Endothelial cell of umbilical vein (primary cell): Measurements from ENCODE around the gene MESP1. TPM values are rescaled to one million over a fixed set of nuclear protein-coding genes. Genes with fewer than 3 reads are reported as not detected.

ENCODE experiments used
- BruUV-seq: library from RNA; stranded (reverse); fragments of 400-500 nt; replicated peaks from 2 replicates; lab custom pipeline; 2021; lab: Mats Ljungman, UMichigan
- CTCF ChIA-PET: fragments of 300-600, 350-600 bp; sonication (Branson Sonifier 250); formaldehyde crosslinking; loops from one replicate; lab custom pipeline; 2021; ENCODE audit warnings: antibody characterized with exemption, inconsistent platforms; lab: Charles Lee
- POLR2A ChIA-PET: fragments of 300-600, 350-600 bp; sonication (Branson Sonifier 250); formaldehyde crosslinking; loops from one replicate; lab custom pipeline; 2021; ENCODE audit warnings: antibody characterized with exemption, inconsistent platforms; lab: Charles Lee
- DNase-seq: peaks from one replicate; pipeline ENCODE4 v3.0.0-alpha.2; 2011; ENCODE audit warnings: low read depth, low spot score
- FAIRE-seq: peaks from 2 replicates; lab custom pipeline; 2011; peaks lifted over from hg19 to GRCh38; lab: Jason Lieb, UNC
- H2AFZ ChIP-seq: 2 replicates; pipeline ENCODE4 v1.6.0; 2012; ENCODE audit warnings: low read depth, low read length, control low read depth, inconsistent platforms
- H3K27ac ChIP-seq: 2 replicates; pipeline ENCODE4 v1.5.1; 2011; ENCODE audit warnings: low read depth, mild to moderate bottlenecking, control low read depth, low read length, moderate library complexity; ENCODE audit not compliant: insufficient read depth
- H3K27me3 ChIP-seq, 2 experiments: 2 replicates each; pipeline versions ENCODE4 v1.6.0 to v1.6.1; 2011; ENCODE audit warnings: low read length in 2 of 2, mixed read lengths in 1 of 2; ENCODE audit not compliant: control insufficient read depth in 2 of 2, insufficient read depth in 2 of 2
- H3K36me3 ChIP-seq, 2 experiments: 2 replicates in 1 of 2; 3 replicates in 1 of 2; pipeline ENCODE4 v1.5.1; 2011; ENCODE audit warnings: low read length in 2 of 2, mild to moderate bottlenecking in 1 of 2, moderate library complexity in 1 of 2; ENCODE audit not compliant: control insufficient read depth in 2 of 2, insufficient read depth in 2 of 2; ENCODE audit errors: extremely low read depth in 1 of 2
- H3K4me1 ChIP-seq: 3 replicates; pipeline ENCODE4 v1.5.1; 2011; ENCODE audit warnings: mild to moderate bottlenecking, low read length; ENCODE audit not compliant: control insufficient read depth, insufficient read depth; ENCODE audit errors: extremely low read depth
- H3K4me2 ChIP-seq: 2 replicates; pipeline ENCODE4 v1.6.1; 2011; ENCODE audit warnings: low read length, control low read depth, mixed read lengths; ENCODE audit not compliant: insufficient read depth
- H3K4me3 ChIP-seq, 3 experiments: fragments of 200-600 bp in 1 of 3; sonication (generic), shearing (Covaris generic) in 1 of 3; replicated peaks in 1 of 3; 2 replicates each; pipeline ENCODE4 v1.5.1; 2011 to 2016; ENCODE audit warnings: control low read depth in 3 of 3, low read length in 3 of 3, mild to moderate bottlenecking in 2 of 3, inconsistent platforms in 1 of 3, low read depth in 1 of 3, moderate library complexity in 1 of 3; ENCODE audit not compliant: insufficient read depth in 1 of 3
- H3K79me2 ChIP-seq: 2 replicates; pipeline ENCODE4 v1.6.0; 2012; ENCODE audit warnings: low read length, inconsistent platforms; ENCODE audit not compliant: control insufficient read depth, insufficient read depth
- H3K9ac ChIP-seq: replicated peaks from 2 replicates; pipeline ENCODE3; 2011; ENCODE audit warnings: low read length, control low read depth; ENCODE audit not compliant: insufficient read depth; ENCODE audit errors: extremely low read depth
- H3K9me1 ChIP-seq: replicated peaks from 3 replicates; pipeline ENCODE4 v1.6.0; 2011; ENCODE audit warnings: mild to moderate bottlenecking, low read length; ENCODE audit not compliant: control insufficient read depth, insufficient read depth; ENCODE audit errors: extremely low read depth
- H3K9me3 ChIP-seq: replicated peaks from 2 replicates; pipeline ENCODE4 v1.5.1; 2012; ENCODE audit warnings: low read length, inconsistent platforms; ENCODE audit not compliant: control insufficient read depth, insufficient read depth
- H4K20me1 ChIP-seq: replicated peaks from 2 replicates; pipeline ENCODE3; 2011; ENCODE audit warnings: mild to moderate bottlenecking, low read length; ENCODE audit not compliant: control insufficient read depth, insufficient read depth; ENCODE audit errors: extremely low read depth
- CTCF ChIP-seq, 2 donors: IDR thresholded peaks; 1 replicate in 1 of 2; 2 replicates in 1 of 2; pipeline ENCODE4 v1.5.1; 2011; ENCODE audit warnings: low read length in 2 of 2, mild to moderate bottlenecking in 2 of 2, moderate library complexity in 2 of 2, control low read depth in 1 of 2, inconsistent platforms in 1 of 2, low read depth in 1 of 2; ENCODE audit not compliant: insufficient read depth in 1 of 2; ENCODE audit errors: extremely low read depth in 1 of 2
- EZH2 ChIP-seq: IDR thresholded peaks from 2 replicates; pipeline ENCODE4 v1.6.1; 2012; ENCODE audit warnings: borderline replicate concordance, low read depth, mild to moderate bottlenecking, moderate library complexity, low read length, inconsistent platforms; ENCODE audit not compliant: severe bottlenecking
- FOS ChIP-seq: IDR thresholded peaks from 2 replicates; pipeline ENCODE4 v1.6.1; 2011; ENCODE audit warnings: mild to moderate bottlenecking, low read length, moderate library complexity, borderline replicate concordance; ENCODE audit not compliant: insufficient read depth
- GATA2 ChIP-seq: IDR thresholded peaks from 2 replicates; pipeline ENCODE4 v1.7.0; 2011; ENCODE audit warnings: low read depth, mild to moderate bottlenecking, moderate library complexity, mixed read lengths, low read length; ENCODE audit not compliant: insufficient read length, insufficient read depth
- JUN ChIP-seq: IDR thresholded peaks from 2 replicates; pipeline ENCODE4 v1.6.1; 2011; ENCODE audit warnings: borderline replicate concordance, low read depth; ENCODE audit not compliant: insufficient read length, insufficient read depth
- MAX ChIP-seq: IDR thresholded peaks from 2 replicates; pipeline ENCODE4 v1.6.1; 2011; ENCODE audit not compliant: insufficient read depth, insufficient read length
- MYC ChIP-seq: IDR thresholded peaks from one replicate; pipeline ENCODE4 v1.6.1; 2011; ENCODE audit warnings: mild to moderate bottlenecking, low read depth, low read length
- POLR2A ChIP-seq: IDR thresholded peaks from 2 replicates; pipeline ENCODE4 v1.6.1; 2012; ENCODE audit warnings: low read depth, mild to moderate bottlenecking, control low read depth, low read length
- POLR2AphosphoS5 ChIP-seq: IDR thresholded peaks from 2 replicates; pipeline ENCODE4 v1.6.1; 2012; ENCODE audit warnings: low read depth, mild to moderate bottlenecking, control low read depth, low read length, moderate library complexity; ENCODE audit not compliant: insufficient read depth
- dilution Hi-C: fragments of 300-500 bp; cut with MboI; formaldehyde crosslinking; loops from one replicate; pipeline ENCODE4 v1.15.0; 2019; ENCODE audit warnings: low sequenced_read_pairs; ENCODE audit not compliant: extremely low pct_ligation_motif_present
- intact Hi-C: fragments of 100-400 bp; cut with micrococcal nuclease; formaldehyde crosslinking; loops from one replicate; pipeline ENCODE4 v1.10.0; 2022
- polyA plus RNA-seq, 4 experiments: library from polyadenylated mRNA; depleted of rRNA in 3 of 4; stranded (reverse) in 3 of 4; unstranded in 1 of 4; fragments of >200 nt; gene quantifications; 2 replicates each; pipeline versions ENCODE4 v1.2.1 to v1.2.3, GENCODE V29; 2011 to 2012; ENCODE audit warnings: missing spikeins in 1 of 4
- total RNA-seq: library from RNA; stranded (reverse); gene quantifications from 2 replicates; pipeline ENCODE4 v1.2.3, GENCODE V29; 2021

MESP1 gene
- total and polyA plus RNA-seq, 2 donors (not counting 3 experiments of a cell fraction or from before 2014, with no cell fraction given) = 0.68 to 1.7 TPM

GRCh38 chr15:89795996-89796395 is 44.9 kb upstream of the MESP1 start:
- Histone ChIP-seq H3K27ac (no peak overlapping the region), H3K9ac (no peak overlapping the region), H4K20me1 (no peaks in the 10 kb centered on the region), H3K9me1 (no peaks in the 10 kb centered on the region), H3K4me3 (no peak overlapping the region), H3K4me1 (peaks cover 19% of the 10 kb centered on the region), H3K4me2 (no peak overlapping the region), H3K79me2 (peaks cover 4% of the 10 kb centered on the region), H3K27me3 (no peaks in the 10 kb centered on the region), H3K9me3 (no peaks in the 10 kb centered on the region), H2AFZ (no peak overlapping the region), H3K36me3 (peaks cover 11 to 45% of the 10 kb centered on the region in 2 experiments)
- DNase-seq = no peak
- TF ChIP-seq EZH2 (no peak), MAX (no peak), FOS (no peak), MYC (no peak), POLR2AphosphoS5 (no peak), JUN (no peak), GATA2 (no peak), POLR2A (no peak), CTCF (IDR thresholded peaks at IDR 0.05; ENCODE audit: extremely low read depth in 1 of 2, insufficient read depth in 1 of 2, low read depth in 1 of 2, low read length in 2 of 2) (no peak)
- no TSS peak for BruUV-seq
- dilution Hi-C loops = no loop called here
- ChIA-PET POLR2A (interaction anchor here (1.5 kb wide), 1 partner anchor 54 kb away, joined by 3 read pairs; no protein-coding TSS in a partner anchor), CTCF (interaction anchor here (0.9 to 2.1 kb wide), 6 partner anchors 13 to 79 kb away, joined by 3 to 22 read pairs (median 5); no protein-coding TSS in a partner anchor)
- intact Hi-C loops = loop anchor here (2.0 kb wide), 3 partner anchors 19 to 53 kb away; partner anchors contain the start of genes ANPEP and MESP2
- FAIRE-seq = no peak
